Hepatocyte (in vitro differentiated cells): ENCODE measurements around the gene KIF25. TPM values are rescaled to one million over a fixed set of nuclear protein-coding genes. Genes with fewer than 3 reads are reported as not detected.

Experiments
- DNase-seq: peaks from one replicate; pipeline ENCODE4 v3.0.0-alpha.2; 2016; ENCODE audit warnings: low spot score
- H2AFZ ChIP-seq: fragments of 200-600 bp; sonication (generic); 2 replicates; pipeline ENCODE4 v1.6.0; 2016; ENCODE audit warnings: antibody characterized with exemption, mild to moderate bottlenecking
- H3K27ac ChIP-seq: fragments of 200-600 bp; sonication (generic); 2 replicates; pipeline ENCODE4 v1.5.1; 2016; ENCODE audit warnings: mild to moderate bottlenecking
- H3K27me3 ChIP-seq: fragments of 200-600 bp; sonication (generic); 2 replicates; pipeline ENCODE4 v1.6.1; 2016
- H3K36me3 ChIP-seq: fragments of 200-600 bp; sonication (generic); replicated peaks from 2 replicates; pipeline ENCODE4 v1.5.1; 2016; ENCODE audit warnings: low read depth; ENCODE audit not compliant: insufficient read depth
- H3K4me1 ChIP-seq: fragments of 200-600 bp; sonication (generic); 2 replicates; pipeline ENCODE4 v1.5.1; 2016; ENCODE audit warnings: mild to moderate bottlenecking, moderate library complexity; ENCODE audit not compliant: insufficient read depth
- H3K4me2 ChIP-seq: fragments of 200-600 bp; sonication (generic); 2 replicates; pipeline ENCODE4 v1.6.0; 2016
- H3K4me3 ChIP-seq: fragments of 200-600 bp; sonication (generic); 2 replicates; pipeline ENCODE4 v1.5.1; 2016; ENCODE audit warnings: mild to moderate bottlenecking
- H3K79me2 ChIP-seq: fragments of 200-600 bp; sonication (generic); 2 replicates; pipeline ENCODE4 v1.6.0; 2017; ENCODE audit warnings: mild to moderate bottlenecking
- H3K9me2 ChIP-seq: fragments of 200-600 bp; sonication (generic); replicated peaks from 2 replicates; pipeline ENCODE4 v1.6.0; 2017; ENCODE audit warnings: mild to moderate bottlenecking; ENCODE audit not compliant: insufficient read depth
- H3K9me3 ChIP-seq: fragments of 200-600 bp; sonication (generic); 2 replicates; pipeline ENCODE4 v1.5.1; 2016; ENCODE audit warnings: low read depth, mild to moderate bottlenecking
- H4K20me1 ChIP-seq: fragments of 200-600 bp; sonication (generic); 2 replicates; pipeline ENCODE4 v1.6.0; 2016; ENCODE audit warnings: mild to moderate bottlenecking; ENCODE audit not compliant: insufficient read depth, poor library complexity, severe bottlenecking
- EZH2 ChIP-seq: fragments of 200-600 bp; sonication (generic); IDR thresholded peaks from 2 replicates; pipeline ENCODE4 v1.6.1; 2016; ENCODE audit warnings: antibody characterized with exemption, mild to moderate bottlenecking, borderline replicate concordance
- EZH2phosphoT487 ChIP-seq: fragments of 200-600 bp; sonication (generic); IDR thresholded peaks from one replicate; pipeline ENCODE4 v1.6.1; 2018; ENCODE audit warnings: antibody characterized with exemption, mild to moderate bottlenecking, low read depth, moderate library complexity; ENCODE audit not compliant: unreplicated experiment, severe bottlenecking
- WGBS: methylation state at CpG from one replicate; pipeline ENCODE4 v1.1.6; 2016; ENCODE audit warnings: low lambda C conversion rate; ENCODE audit errors: missing lambda C conversion rate; 5-methylcytosine and 5-hydroxymethylcytosine counted together
- polyA plus RNA-seq: library from polyadenylated mRNA; unstranded; fragments of >200 nt; fragmentation: Nextera tagmentation; extraction: Ambion mirVana; gene quantifications from 2 replicates; pipeline ENCODE4 v1.2.1, GENCODE V29; 2016
- total RNA-seq: library from RNA; depleted of rRNA; stranded (reverse); fragments of >200 nt; gene quantifications from 2 replicates; pipeline ENCODE4 v1.2.3, GENCODE V29; 2014
- TF ChIP-seq, protein P1 (sequence below): fragments of 200-600 bp; sonication (generic); IDR thresholded peaks from 2 replicates; pipeline ENCODE4 v1.5.1; 2016; ENCODE audit warnings: antibody characterized with exemption, mild to moderate bottlenecking; ENCODE audit not compliant: poor library complexity

Gene KIF25
- total and polyA plus RNA-seq, 2 experiments from 2014 or later, result 0.40 TPM; not detected in 1

DNA sequence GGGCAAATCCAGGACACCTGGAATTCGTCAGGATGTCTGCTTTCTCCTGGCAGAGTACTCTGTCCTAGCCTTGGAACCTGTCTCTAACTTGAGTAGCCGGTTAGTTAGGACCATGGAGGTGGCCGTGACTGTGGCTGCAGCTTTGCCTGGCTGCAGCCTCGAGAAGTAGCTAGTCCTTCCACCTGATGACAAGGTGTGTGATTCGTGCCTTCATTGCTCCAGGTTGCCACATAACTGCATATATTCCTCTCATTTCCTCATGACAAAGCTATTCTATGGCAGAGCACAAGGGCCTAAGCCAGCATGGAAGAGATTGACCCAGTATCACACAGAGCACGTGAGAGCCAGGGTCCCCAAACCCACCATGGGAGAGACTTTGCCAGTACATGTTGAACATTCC is 39.8 kb upstream of the KIF25 start:
- Histone ChIP-seq H3K9me3 (no peaks in the 10 kb centered on the region), H3K27me3 (no peaks in the 10 kb centered on the region), H3K4me1 (peaks cover 14% of the 10 kb centered on the region), H2AFZ (no peak overlapping the region), H3K27ac (peak overlapping the region; percentile 85), H3K79me2 (peaks cover 75% of the 10 kb centered on the region), H3K4me3 (no peak overlapping the region), H3K9me2 (no peaks in the 10 kb centered on the region), H3K4me2 (no peak overlapping the region), H4K20me1 (no peaks in the 10 kb centered on the region), H3K36me3 (peaks cover 3% of the 10 kb centered on the region)
- no peak for DNase-seq
- WGBS, result 95% methylated on average over 6 of the region's 6 CpGs
- TF ChIP-seq, protein P1, sequence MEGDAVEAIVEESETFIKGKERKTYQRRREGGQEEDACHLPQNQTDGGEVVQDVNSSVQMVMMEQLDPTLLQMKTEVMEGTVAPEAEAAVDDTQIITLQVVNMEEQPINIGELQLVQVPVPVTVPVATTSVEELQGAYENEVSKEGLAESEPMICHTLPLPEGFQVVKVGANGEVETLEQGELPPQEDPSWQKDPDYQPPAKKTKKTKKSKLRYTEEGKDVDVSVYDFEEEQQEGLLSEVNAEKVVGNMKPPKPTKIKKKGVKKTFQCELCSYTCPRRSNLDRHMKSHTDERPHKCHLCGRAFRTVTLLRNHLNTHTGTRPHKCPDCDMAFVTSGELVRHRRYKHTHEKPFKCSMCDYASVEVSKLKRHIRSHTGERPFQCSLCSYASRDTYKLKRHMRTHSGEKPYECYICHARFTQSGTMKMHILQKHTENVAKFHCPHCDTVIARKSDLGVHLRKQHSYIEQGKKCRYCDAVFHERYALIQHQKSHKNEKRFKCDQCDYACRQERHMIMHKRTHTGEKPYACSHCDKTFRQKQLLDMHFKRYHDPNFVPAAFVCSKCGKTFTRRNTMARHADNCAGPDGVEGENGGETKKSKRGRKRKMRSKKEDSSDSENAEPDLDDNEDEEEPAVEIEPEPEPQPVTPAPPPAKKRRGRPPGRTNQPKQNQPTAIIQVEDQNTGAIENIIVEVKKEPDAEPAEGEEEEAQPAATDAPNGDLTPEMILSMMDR, result no peak
- TF ChIP-seq EZH2phosphoT487, result no peak
- no peak for TF ChIP-seq EZH2

DNA sequence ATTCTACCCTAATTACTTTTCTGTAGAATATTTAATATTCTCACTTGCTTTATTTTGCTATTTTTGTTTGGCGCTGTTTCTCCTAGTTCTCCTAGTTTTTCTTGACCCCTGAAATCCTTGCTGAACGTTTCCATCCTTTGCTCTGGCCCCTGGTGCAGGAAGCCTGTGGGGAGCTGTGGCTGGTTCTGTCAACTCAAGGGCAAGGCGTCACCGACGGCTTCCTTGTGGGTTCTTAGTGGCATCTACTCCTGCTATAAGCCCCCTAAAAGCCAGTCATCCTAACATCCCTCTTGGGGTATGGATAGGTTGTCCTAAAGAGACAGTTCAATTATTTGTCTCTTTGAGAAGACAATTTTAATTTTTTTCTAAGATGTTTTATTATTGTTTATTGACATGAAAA is 36.9 kb upstream of the KIF25 start:
- Histone ChIP-seq H4K20me1 (no peaks in the 10 kb centered on the region), H2AFZ (no peak overlapping the region), H3K9me3 (no peaks in the 10 kb centered on the region), H3K27me3 (no peaks in the 10 kb centered on the region), H3K79me2 (peaks cover 57% of the 10 kb centered on the region), H3K27ac (no peak overlapping the region), H3K36me3 (peaks cover 3% of the 10 kb centered on the region), H3K4me3 (no peak overlapping the region), H3K4me1 (peaks cover 38% of the 10 kb centered on the region), H3K4me2 (no peak overlapping the region), H3K9me2 (no peaks in the 10 kb centered on the region)
- 86% methylated on average over 5 of the region's 5 CpGs for WGBS
- TF ChIP-seq, protein P1, result no peak
- TF ChIP-seq EZH2, result no peak
- TF ChIP-seq EZH2phosphoT487, result no peak
- DNase-seq, result no peak

- Histone ChIP-seq H3K36me3 (peaks cover 3% of the 10 kb centered on the region), H3K27ac (peak overlapping the region; percentile 82), H3K79me2 (peaks cover 56% of the 10 kb centered on the region), H3K9me2 (no peaks in the 10 kb centered on the region), H3K4me1 (peaks cover 36% of the 10 kb centered on the region), H3K4me3 (no peak overlapping the region), H3K27me3 (no peaks in the 10 kb centered on the region), H2AFZ (no peak overlapping the region), H4K20me1 (no peaks in the 10 kb centered on the region), H3K9me3 (no peaks in the 10 kb centered on the region), H3K4me2 (no peak overlapping the region)
- no peak for DNase-seq
- 86% methylated on average over 5 of the region's 5 CpGs for WGBS
- TF ChIP-seq, protein P1, result no peak
- no peak for TF ChIP-seq EZH2phosphoT487
- TF ChIP-seq EZH2, result no peak
Measured at GRCh38 chr6:167962711-167963110, 34.8 kb upstream of the KIF25 start.

GRCh38 chr6:167963589-167964057 is 33.8 kb upstream of the KIF25 start:
- WGBS, result 74% methylated on average over 8 of the region's 8 CpGs
- TF ChIP-seq, protein P1, result no peak
- H3K36me3 ChIP-seq, result peaks cover 3% of the 10 kb centered on the region
- peaks cover 36% of the 10 kb centered on the region for H3K4me1 ChIP-seq
- H3K79me2 ChIP-seq, result peaks cover 51% of the 10 kb centered on the region
- no peaks in the 10 kb centered on the region for H3K9me2 ChIP-seq
- H3K27ac ChIP-seq, result peak overlapping the region; percentile 82
- no peak for DNase-seq
- no peaks in the 10 kb centered on the region for H3K27me3 ChIP-seq
- peak overlapping the region; percentile 52 for H3K4me2 ChIP-seq
- no peaks in the 10 kb centered on the region for H4K20me1 ChIP-seq
- H2AFZ ChIP-seq, result no peak overlapping the region
- no peaks in the 10 kb centered on the region for H3K9me3 ChIP-seq
- H3K4me3 ChIP-seq, result no peak overlapping the region
